HG03025 (cell line): ENCODE data around the gene CDH23.

ENCODE experiments used
- ATAC-seq: cut with Tn5 transposase; IDR thresholded peaks from one replicate; pipeline ENCODE4 v1.9.1; 2021; ENCODE audit warnings: mild to moderate bottlenecking, moderate library complexity; ENCODE audit not compliant: unreplicated experiment, low FRiP score

Gene CDH23

GRCh38 chr10:71480662-71481061 lies 83.9 kb downstream of the CDH23 start:
- no peak for ATAC-seq

- no peak for ATAC-seq
Measured at GRCh38 chr10:71481746-71482410, 85.2 kb downstream of the CDH23 start.

DNA sequence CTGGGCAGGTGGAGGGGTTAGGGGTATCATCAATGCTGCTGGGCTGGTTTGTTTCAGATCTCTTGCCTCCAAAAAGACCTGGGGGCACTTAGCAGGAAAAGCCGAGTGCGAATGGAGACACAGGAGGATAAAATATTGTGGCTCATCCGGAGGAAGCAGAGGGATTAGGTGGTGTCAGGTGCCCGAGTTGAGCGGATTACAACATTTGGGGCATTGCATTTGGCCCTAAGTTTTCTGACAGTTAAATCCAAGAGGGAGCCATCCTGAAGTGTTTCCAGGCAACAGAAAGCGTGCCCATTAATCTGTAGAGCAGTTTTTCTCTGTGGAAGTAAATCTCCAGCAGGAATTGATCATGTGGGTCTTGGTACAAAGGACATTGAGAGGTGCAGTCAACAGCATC lies 85.9 kb downstream of the CDH23 start:
- ATAC-seq: no peak

GRCh38 chr10:71483135-71483534 lies 86.4 kb downstream of the CDH23 start:
- no peak for ATAC-seq

- ATAC-seq: no peak
Measured at GRCh38 chr10:71483885-71484751, 87.4 kb downstream of the CDH23 start.

- no peak for ATAC-seq
Measured at GRCh38 chr10:71486484-71487114, 89.9 kb downstream of the CDH23 start.

- no peak for ATAC-seq
Measured at GRCh38 chr10:71487726-71488125, 91.0 kb downstream of the CDH23 start.

DNA sequence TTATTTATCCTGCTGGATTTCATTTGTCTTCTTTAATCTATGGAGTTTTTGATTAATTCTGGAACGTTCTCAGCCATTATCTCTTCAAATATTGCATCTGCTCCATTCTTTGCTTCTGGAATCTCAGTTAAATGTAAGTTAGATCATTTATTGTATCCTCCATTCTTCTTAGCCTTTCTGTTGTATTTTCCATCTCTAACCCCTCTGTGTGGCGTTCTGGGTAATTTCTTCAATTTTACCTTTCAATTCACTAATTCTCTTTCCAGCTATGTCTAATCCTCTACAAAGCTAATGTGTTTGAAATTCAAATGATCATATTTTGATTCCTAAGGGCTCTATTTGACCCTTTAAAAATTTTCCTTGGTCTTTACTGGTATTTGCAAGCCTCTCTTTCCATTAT lies 92.4 kb downstream of the CDH23 start:
- ATAC-seq: no peak

GRCh38 chr10:71492872-71493271 lies 96.2 kb downstream of the CDH23 start:
- no peak for ATAC-seq

GRCh38 chr10:71493741-71494140 lies 97.0 kb downstream of the CDH23 start:
- ATAC-seq: no peak

- no peak for ATAC-seq
Measured at GRCh38 chr10:71494476-71494875, 97.8 kb downstream of the CDH23 start.

DNA sequence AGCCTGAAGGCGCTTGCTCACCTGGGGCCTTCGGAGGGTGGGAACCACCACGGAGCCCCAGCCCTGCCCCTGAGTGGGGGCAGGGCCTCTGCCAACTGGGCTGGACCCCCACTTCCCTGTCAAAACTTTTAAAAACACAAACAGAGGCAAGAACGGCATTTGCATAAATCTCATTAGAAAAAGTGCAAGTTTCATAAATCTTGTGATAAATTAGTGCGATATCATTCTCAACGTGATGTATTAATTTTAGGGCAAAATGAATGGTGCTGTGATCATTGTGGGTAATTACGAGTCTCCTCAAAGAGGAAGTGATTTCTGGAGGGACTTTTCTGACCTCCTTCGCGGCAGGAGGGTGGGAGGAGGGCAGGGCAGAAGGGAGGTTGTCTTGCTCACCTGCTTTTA lies 98.3 kb downstream of the CDH23 start:
- ATAC-seq: no peak

DNA sequence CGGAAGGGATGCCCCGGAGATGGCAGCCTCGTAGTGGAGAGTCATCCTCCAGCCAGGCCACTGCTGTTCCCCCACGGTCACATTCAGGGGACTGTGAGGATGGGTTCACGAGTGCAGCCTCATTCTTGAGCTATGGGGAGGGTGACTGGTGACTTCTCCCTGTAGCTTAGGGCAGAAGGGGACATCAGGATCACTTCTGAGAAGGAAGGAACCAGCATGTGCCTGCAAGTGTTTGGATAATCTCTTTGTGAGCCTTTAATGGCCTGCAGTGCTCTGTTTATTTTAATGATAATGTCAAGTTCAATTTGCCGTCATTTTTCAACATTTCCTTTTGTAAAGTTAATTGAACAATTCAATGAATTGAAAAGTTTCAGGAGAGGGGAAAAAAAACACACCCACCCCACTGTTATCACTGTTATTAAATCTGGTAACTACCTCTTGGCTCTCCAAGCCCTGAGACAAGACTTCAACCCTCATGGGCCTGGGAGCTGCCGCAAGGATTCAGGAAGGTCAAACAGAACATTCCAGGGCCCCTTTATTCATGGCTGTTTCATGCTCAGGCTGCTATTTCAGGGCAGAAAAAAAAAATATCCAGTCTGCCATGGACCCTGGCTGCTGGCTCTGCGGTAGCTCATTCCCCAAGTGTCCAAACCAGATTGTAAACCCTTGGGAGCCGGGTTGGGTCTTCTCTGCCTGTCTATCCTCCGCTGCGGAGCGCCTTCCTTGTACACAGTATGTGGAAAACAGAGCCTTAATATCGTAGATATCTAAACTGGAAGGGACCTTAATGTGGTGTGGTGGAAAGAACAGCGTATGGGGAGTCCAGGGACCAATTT lies 100.4 kb downstream of the CDH23 start:
- ATAC-seq: no peak

DNA sequence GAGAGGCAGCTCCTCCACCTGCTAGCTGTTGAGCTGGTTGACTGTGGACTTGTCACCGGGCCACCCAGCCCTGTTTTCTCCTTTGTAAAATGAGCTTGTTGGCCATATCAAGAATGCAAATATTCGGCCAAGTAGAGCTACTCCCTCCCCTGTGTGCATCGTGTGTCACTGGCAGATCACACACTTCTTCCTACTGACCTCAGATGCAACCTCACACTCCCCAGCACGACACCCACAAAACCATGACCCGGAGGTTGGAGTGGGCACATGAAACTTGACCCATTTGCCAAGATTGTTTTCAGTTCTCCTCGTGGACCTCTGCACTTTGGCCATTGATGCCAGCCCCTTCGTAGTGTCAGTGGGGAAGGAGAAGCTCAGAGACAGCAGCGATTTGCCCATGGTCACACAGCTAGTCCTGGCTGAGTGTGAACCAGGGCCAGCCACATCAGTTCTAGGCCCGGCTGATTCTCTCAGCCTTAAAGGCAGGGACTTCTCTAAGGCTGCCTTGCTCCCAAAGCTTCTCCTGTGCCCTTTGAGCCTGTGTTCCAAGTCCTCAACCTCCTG lies 101.1 kb downstream of the CDH23 start:
- ATAC-seq: no peak

GRCh38 chr10:71501402-71501801 lies 104.7 kb downstream of the CDH23 start:
- ATAC-seq: no peak

DNA sequence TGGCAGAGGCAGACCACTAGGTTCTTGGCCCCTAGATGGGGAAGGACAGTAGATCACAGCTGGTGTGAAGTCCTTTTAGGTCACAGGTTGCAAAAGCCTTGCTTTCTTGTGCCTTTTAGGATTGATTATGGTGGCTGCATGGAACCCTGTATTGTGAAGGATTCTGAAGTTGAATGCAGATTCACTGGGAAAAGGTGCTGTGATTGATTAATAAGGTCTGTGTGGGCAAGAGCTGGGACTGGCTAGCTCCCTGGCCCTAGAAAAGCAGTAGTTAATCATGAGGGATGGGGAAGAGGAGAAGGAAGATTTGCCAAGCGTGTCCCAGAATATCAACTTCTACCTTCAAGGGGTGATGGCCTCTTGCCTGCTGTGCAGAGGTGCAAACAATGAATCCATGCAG lies 105.5 kb downstream of the CDH23 start:
- no peak for ATAC-seq

DNA sequence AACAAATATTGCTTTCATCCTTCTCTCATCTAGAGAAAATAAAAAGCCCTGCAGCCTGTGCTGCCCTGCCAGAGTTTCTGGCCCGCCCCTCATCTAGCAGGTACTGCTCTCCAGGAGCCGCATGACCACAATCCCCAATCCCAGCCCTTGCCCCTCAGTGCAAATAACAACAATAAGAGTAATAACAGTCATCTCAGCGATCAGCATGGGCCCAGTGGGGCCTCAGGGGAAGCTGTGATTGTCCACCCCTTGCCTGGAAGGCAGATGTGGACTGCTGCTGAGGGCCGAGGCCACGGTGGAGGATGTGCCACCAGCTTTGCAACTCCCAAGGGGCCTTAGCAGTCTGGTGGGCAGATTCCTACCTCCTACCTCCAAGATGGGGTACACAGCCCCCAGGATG lies 106.1 kb downstream of the CDH23 start:
- no peak for ATAC-seq

GRCh38 chr10:71504168-71504567 lies 107.4 kb downstream of the CDH23 start:
- ATAC-seq: no peak

DNA sequence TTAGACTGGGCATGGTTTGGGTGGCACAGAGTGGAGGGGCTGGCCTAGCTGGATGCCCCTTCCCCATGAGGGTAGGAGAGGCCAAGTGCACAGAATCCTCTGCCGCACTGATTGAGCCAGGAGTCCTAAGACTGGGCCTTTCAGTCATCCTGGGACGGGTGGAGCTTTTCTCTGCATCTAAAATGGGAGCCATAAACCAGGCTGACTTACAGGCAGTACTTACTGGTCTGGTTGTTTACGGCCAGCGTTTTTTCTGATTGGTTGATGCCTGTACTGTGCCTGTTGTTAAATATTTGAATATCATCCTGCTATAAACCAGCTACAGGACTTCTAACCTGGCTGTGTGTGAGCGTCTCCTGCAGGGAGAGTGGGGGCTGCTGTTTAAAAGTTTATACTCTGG lies 107.8 kb downstream of the CDH23 start:
- ATAC-seq: no peak

GRCh38 chr10:71505862-71506261 lies 109.1 kb downstream of the CDH23 start:
- ATAC-seq: no peak
